ENCODE results near the gene ELFN1.
"Not testable (repeated sequence)": the region's sequence is repeated elsewhere in the genome, so short reads cannot be mapped to it uniquely, and the experiment has no call there.

ELFN1 gene

GRCh38 chr7:1762238-1762945, 92.3 kb downstream of the ELFN1 start:
- DNase-seq, result no peak

GRCh38 chr7:1763033-1763432, 93.0 kb downstream of the ELFN1 start:
- no peak for DNase-seq

- not testable (repeated sequence) for DNase-seq
These were observed 93.8 kb downstream of the ELFN1 start for GRCh38 chr7:1763911-1764310.

DNA sequence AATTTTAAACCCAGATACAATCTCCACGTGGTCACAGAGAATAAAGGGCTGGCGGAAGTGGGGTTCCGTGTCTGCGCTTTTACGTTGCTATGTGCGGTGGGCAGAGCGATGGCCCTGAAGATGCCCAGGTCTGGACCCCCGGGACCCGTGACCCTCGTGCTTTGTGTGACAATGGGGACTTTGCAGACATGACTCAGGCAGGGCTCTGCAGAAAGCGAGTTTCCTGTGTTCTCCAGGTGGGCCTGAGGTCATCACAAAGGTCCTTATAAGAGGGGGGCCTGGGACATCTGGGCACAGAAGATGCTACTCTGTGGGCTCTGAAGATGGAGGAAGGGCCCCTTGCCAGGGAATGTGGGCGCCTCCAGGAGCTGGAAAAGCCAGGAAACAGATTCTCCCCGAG, 95.3 kb downstream of the ELFN1 start:
- no peak for DNase-seq

GRCh38 chr7:1767524-1767923, 97.4 kb downstream of the ELFN1 start:
- peak in 1 of 2 experiments; percentile 28 for DNase-seq

- peak in 1 of 2 experiments; percentile 11 for DNase-seq
These were observed 98.8 kb downstream of the ELFN1 start for GRCh38 chr7:1768832-1769231.

DNA sequence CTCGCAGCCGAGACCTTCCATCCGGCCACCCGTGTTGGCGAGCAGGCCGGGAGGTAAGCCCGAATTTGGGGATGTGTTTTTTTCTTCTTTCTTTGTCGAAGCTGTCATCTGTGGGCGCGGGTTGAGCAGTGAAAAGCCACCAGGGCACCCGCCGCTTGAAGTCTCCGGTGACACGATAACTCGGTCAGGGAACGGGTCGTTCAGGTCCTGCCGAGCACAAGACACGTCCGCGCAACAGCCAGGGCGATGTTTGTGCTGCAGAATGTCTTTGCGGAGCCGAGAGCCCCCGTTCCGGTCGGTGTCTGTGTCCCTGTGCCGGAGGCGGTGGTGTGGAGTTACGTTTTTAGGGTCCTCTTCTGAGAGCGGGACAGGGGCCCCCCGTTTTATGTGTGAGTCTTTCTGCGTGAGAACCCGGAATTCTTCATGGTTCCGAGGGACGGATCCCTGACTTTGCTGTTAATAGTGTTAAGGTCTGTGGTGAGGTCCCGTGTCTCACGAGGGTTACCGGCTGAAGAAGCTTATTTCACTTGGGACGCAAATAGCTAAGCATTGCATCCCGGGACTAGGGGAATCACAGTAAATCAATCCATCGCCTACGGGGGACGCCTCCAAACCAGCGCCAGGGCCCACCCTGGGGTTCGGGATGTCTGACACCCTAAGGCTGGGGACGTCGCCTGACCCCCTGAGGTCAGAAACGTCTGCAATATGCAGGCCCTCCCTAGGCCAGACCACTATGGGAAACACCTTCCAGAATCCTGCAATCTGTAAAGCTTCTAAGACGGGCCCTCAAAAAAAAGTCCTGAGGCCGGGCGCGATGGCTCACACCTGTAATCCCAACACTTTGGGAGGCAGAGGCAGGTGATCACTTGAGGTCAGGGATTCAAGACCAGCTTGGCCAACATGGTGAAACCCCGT, 99.5 kb downstream of the ELFN1 start:
- DNase-seq, result no peak

DNA sequence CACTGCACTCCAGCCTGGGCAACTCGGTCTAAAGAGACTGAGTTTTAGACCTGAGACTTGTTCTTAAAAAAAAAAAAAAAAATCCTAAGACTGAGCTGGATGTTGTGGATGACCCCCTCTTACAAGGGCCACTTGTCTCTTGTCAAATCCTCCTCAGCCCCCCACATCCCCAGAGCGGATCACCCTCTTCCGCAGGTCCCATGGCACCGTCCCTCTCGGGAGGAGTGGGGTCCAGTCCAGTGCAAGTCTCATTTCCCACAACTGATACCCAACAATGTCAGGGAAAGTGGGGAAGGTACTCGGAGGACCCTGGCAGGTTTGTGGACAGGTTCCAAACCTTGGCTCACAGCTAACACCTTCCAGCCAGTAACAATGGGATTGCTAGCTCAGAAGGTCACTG, 100.3 kb downstream of the ELFN1 start:
- no peak for DNase-seq

- DNase-seq, result no peak
These were observed 105.3 kb downstream of the ELFN1 start for GRCh38 chr7:1775389-1775788.

DNA sequence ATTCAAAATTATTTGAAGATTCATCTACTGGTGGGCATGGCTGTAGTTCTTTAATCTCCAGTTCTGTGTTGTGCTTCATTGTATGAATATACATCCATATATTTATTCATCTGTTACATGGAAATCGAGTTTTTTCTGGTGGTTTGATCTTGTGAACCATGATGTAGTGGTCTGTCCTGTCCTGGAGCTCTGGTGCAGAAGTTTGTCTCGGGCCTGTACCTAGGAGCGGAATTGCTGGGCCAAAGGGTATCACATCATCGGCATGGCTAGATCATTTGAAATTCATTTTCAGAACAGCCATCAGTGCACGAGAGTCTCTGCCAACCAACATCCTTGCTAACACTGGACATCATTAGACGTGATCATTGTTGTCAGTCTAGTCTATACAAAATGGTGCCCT, 107.0 kb downstream of the ELFN1 start:
- no peak for DNase-seq

DNA sequence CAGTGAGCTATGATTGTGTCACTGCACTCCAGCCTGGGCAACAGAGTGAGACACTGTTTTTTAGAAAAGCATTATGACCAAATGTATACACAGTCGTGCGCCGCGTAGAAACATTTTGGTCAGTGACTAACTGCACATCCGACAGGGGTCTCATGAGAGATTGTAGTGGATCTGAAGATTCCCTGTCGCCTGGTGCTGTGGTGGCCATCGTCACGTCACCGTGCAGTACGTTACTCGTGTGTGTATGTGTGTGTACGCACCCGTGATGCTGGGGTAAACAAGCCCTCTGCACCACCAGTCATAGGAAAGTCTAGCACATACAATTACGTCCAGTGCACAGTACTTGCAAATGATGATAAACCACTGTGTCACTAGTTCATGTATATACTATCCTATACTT, 109.4 kb downstream of the ELFN1 start:
- no peak for DNase-seq

DNA sequence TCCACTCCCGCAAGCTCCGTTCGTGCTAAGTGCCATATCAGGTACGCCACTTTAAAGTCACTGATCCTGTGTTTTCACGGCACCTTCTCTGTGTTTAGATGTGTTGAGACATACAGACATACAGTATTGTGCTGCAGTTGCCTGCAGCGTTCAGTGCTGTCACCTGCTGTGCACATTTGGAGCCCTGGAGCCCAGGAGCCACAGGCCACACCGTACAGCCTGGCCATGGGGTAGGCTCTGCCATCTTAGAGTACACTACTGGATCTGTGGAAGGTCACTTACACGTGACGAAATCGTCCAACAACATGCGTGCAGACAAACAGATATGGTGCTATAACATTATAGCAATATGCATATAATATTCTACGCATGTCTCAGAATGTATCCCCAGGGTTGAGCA, 111.3 kb downstream of the ELFN1 start:
- DNase-seq, result no peak

GRCh38 chr7:1785839-1786238, 115.8 kb downstream of the ELFN1 start:
- DNase-seq, result no peak

DNA sequence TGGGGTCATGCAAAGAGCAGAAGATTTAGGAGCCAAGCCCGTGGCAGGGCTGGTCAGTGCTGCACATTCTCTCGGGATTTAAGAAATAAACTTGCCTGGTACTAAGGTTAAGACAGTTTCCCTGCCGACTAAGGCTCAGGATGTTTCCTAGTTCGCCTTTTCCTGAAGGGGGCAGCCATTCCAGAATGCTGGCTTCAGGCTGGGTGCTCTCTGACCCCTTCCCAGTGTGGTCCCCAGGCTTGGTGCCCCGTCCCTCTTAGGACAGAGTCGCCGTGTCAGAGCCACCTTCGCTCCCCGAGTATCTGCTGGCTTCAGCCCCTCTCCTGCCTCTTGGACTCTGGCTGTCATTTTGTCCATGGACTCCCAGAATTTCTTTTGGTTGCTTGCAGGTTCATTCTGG, 117.2 kb downstream of the ELFN1 start:
- DNase-seq, result no peak

- DNase-seq, result no peak
These were observed 117.7 kb downstream of the ELFN1 start for GRCh38 chr7:1787681-1788235.

- DNase-seq, result no peak
These were observed 124.9 kb downstream of the ELFN1 start for GRCh38 chr7:1794888-1795542.
